ENCODE data around the gene ACTG2. TPM values are rescaled to one million over a fixed set of nuclear protein-coding genes. Genes with fewer than 3 reads are reported as not detected.

ACTG2 gene
- total and polyA plus RNA-seq, 2 donors (not counting 1 experiment from before 2014, with no cell fraction given) = not detected

GRCh38 chr2:73862987-73863386 is 29.8 kb upstream of the ACTG2 start:
- no peaks in the 10 kb centered on the region for H3K9me3 ChIP-seq (ENCODE audit: control extremely low read depth in 1 of 3, control insufficient read depth in 2 of 3, insufficient read depth in 1 of 3, low read length in 2 of 3)
- WGBS (ENCODE audit: insufficient coverage) = 100% methylated on average over 2 of the region's 2 CpGs
- DNase-seq (no peak), ATAC-seq (ENCODE audit: low read depth) (no peak)
- H3K9ac ChIP-seq (ENCODE audit: low read length) = no peak overlapping the region
- H3K79me2 ChIP-seq (ENCODE audit: control insufficient read depth, insufficient read depth, low read length) = no peaks in the 10 kb centered on the region
- intact Hi-C loops (cut with micrococcal nuclease) = no loop called here
- H3K27ac Mint-ChIP-seq = no peak overlapping the region
- no peak overlapping the region for H3K4me2 ChIP-seq (replicated peaks; ENCODE audit: low read depth, low read length, poor library complexity, severe bottlenecking)
- H3K9me3 Mint-ChIP-seq (ENCODE audit: insufficient read depth) = no peaks in the 10 kb centered on the region
- H2AFZ ChIP-seq (ENCODE audit: insufficient read depth, low read depth, low read length, poor library complexity, severe bottlenecking) = no peak overlapping the region
- no peaks in the 10 kb centered on the region for H4K20me1 ChIP-seq (ENCODE audit: control insufficient read depth, insufficient read depth, low read length, poor library complexity, severe bottlenecking)
- H3K36me3 ChIP-seq (replicated peaks in 1 of 2; ENCODE audit: control extremely low read depth in 1 of 2, control insufficient read depth in 1 of 2, extremely low read depth in 1 of 2, insufficient read depth in 2 of 2, low read length in 1 of 2) = peaks cover 25 to 66% of the 10 kb centered on the region in 2 experiments
- no peaks in the 10 kb centered on the region for H3K27me3 ChIP-seq (replicated peaks in 1 of 4; ENCODE audit: control extremely low read depth in 1 of 4, control insufficient read depth in 3 of 4, insufficient read depth in 4 of 4, low read length in 3 of 4)
- ChIA-PET POLR2A (no interaction called here), CTCF (no interaction called here)
- no peaks in the 10 kb centered on the region for H3K27me3 Mint-ChIP-seq
- H3K4me3 ChIP-seq (ENCODE audit: control extremely low read depth in 1 of 5, extremely low read depth in 1 of 5, insufficient read depth in 1 of 5, low read depth in 2 of 5, low read length in 4 of 5) = no peak overlapping the region
- no peak overlapping the region for H3K4me3 Mint-ChIP-seq
- no peaks in the 10 kb centered on the region for H3K4me1 Mint-ChIP-seq
- H3K4me1 ChIP-seq (ENCODE audit: control insufficient read depth in 2 of 2, insufficient read depth in 2 of 2, low read length in 2 of 2) = no peaks in the 10 kb centered on the region
- TF ChIP-seq EZH2 (IDR thresholded peaks at IDR 0.05; ENCODE audit: borderline replicate concordance, insufficient read depth, low read depth, low read length, poor library complexity, severe bottlenecking) = no peak
- no peak for TF ChIP-seq CTCF (IDR thresholded peaks at IDR 0.05)
- no peak overlapping the region for H3K27ac ChIP-seq (ENCODE audit: low read length in 2 of 2)

GRCh38 chr2:73868204-73868978 is 24.4 kb upstream of the ACTG2 start:
- H3K79me2 ChIP-seq (ENCODE audit: control insufficient read depth, insufficient read depth, low read length) = no peaks in the 10 kb centered on the region
- no peak overlapping the region for H3K4me3 ChIP-seq (ENCODE audit: control extremely low read depth in 1 of 5, extremely low read depth in 1 of 5, insufficient read depth in 1 of 5, low read depth in 2 of 5, low read length in 4 of 5)
- H3K27me3 Mint-ChIP-seq = no peaks in the 10 kb centered on the region
- no peak overlapping the region for H2AFZ ChIP-seq (ENCODE audit: insufficient read depth, low read depth, low read length, poor library complexity, severe bottlenecking)
- H3K4me2 ChIP-seq (replicated peaks; ENCODE audit: low read depth, low read length, poor library complexity, severe bottlenecking) = no peak overlapping the region
- no peak overlapping the region for H3K9ac ChIP-seq (ENCODE audit: low read length)
- no peak overlapping the region for H3K27ac Mint-ChIP-seq
- intact Hi-C loops (cut with micrococcal nuclease) = no loop called here
- H3K4me1 Mint-ChIP-seq = no peaks in the 10 kb centered on the region
- TF ChIP-seq EZH2 (IDR thresholded peaks at IDR 0.05; ENCODE audit: borderline replicate concordance, insufficient read depth, low read depth, low read length, poor library complexity, severe bottlenecking) (no peak), CTCF (IDR thresholded peaks at IDR 0.05) (no peak)
- WGBS (ENCODE audit: insufficient coverage) = 100% methylated on average over 3 of the region's 9 CpGs
- no peak overlapping the region for H3K27ac ChIP-seq (ENCODE audit: low read length in 2 of 2)
- DNase-seq = no peak
- H3K9me3 ChIP-seq (ENCODE audit: control extremely low read depth in 1 of 3, control insufficient read depth in 2 of 3, insufficient read depth in 1 of 3, low read length in 2 of 3) = no peaks in the 10 kb centered on the region
- peaks cover 3 to 31% of the 10 kb centered on the region in 2 experiments for H3K36me3 ChIP-seq (replicated peaks in 1 of 2; ENCODE audit: control extremely low read depth in 1 of 2, control insufficient read depth in 1 of 2, extremely low read depth in 1 of 2, insufficient read depth in 2 of 2, low read length in 1 of 2)
- no peak for ATAC-seq (ENCODE audit: low read depth)
- no peaks in the 10 kb centered on the region for H4K20me1 ChIP-seq (ENCODE audit: control insufficient read depth, insufficient read depth, low read length, poor library complexity, severe bottlenecking)
- H3K9me3 Mint-ChIP-seq (ENCODE audit: insufficient read depth) = no peaks in the 10 kb centered on the region
- POLR2A ChIA-PET = no interaction called here
- no peak overlapping the region for H3K4me3 Mint-ChIP-seq
- H3K27me3 ChIP-seq (replicated peaks in 1 of 4; ENCODE audit: control extremely low read depth in 1 of 4, control insufficient read depth in 3 of 4, insufficient read depth in 4 of 4, low read length in 3 of 4) = no peaks in the 10 kb centered on the region
- CTCF ChIA-PET = interaction anchor here (0.5 kb wide), 1 partner anchor 42 kb away, joined by 4 read pairs; no protein-coding TSS in a partner anchor
- no peaks in the 10 kb centered on the region for H3K4me1 ChIP-seq (ENCODE audit: control insufficient read depth in 2 of 2, insufficient read depth in 2 of 2, low read length in 2 of 2)

Measured in B cell (primary cell).